PC-9 (cell line): ENCODE data around the gene WNT4. TPM values are rescaled to one million over a fixed set of nuclear protein-coding genes. Genes with fewer than 3 reads are reported as not detected.

Source experiments
- BruUV-seq: library from RNA; stranded (reverse); fragments of 400-500 nt; replicated peaks from 2 replicates; lab custom pipeline; 2021; lab: Mats Ljungman, UMichigan
- CTCF ChIA-PET: fragments of 300-600 bp; sonication (Branson Sonifier 250); formaldehyde crosslinking; loops from one replicate; lab custom pipeline; 2022; ENCODE audit warnings: antibody characterized with exemption; lab: Charles Lee
- POLR2A ChIA-PET: fragments of 300-600 bp; sonication (Branson Sonifier 250); formaldehyde crosslinking; loops from one replicate; lab custom pipeline; 2022; ENCODE audit warnings: antibody characterized with exemption; ENCODE audit not compliant: unreplicated experiment; lab: Charles Lee
- DNase-seq, 2 experiments: peaks; one replicate each; pipeline versions ENCODE4 v3.0.0 to v3.0.0-alpha.2; 2015 to 2022; ENCODE audit warnings: mixed read lengths in 1 of 2
- H2AFZ ChIP-seq: fragments of 200-600 bp; sonication (generic); 2 replicates; pipeline ENCODE4 v1.8.1; 2017; ENCODE audit warnings: antibody characterized with exemption
- H3F3A ChIP-seq: fragments of 200-600 bp; sonication (generic); 2 replicates; pipeline ENCODE4 v1.8.1; 2017; ENCODE audit warnings: antibody characterized with exemption, mild to moderate bottlenecking, low read depth; ENCODE audit not compliant: insufficient read depth
- H3K27ac ChIP-seq: fragments of 200-600 bp; sonication (generic); 2 replicates; pipeline ENCODE4 v1.6.1; 2016; ENCODE audit warnings: mixed run types
- H3K27me3 ChIP-seq: fragments of 200-600 bp; sonication (generic); 2 replicates; pipeline ENCODE4 v1.6.1; 2016; ENCODE audit warnings: low read depth, mixed run types; ENCODE audit not compliant: insufficient read depth
- H3K36me3 ChIP-seq: fragments of 200-600 bp; sonication (generic); 2 replicates; pipeline ENCODE4 v1.6.1; 2016; ENCODE audit warnings: low read depth, mixed run types
- H3K4me1 ChIP-seq: fragments of 200-600 bp; sonication (generic); replicated peaks from 2 replicates; pipeline ENCODE4 v1.6.1; 2016; ENCODE audit warnings: mixed run types; ENCODE audit not compliant: insufficient read depth
- H3K4me2 ChIP-seq: fragments of 200-600 bp; sonication (generic); 2 replicates; pipeline ENCODE4 v1.6.1; 2017; ENCODE audit warnings: mixed run types
- H3K4me3 ChIP-seq: fragments of 200-600 bp; sonication (generic); 2 replicates; pipeline ENCODE4 v1.6.1; 2016; ENCODE audit warnings: mixed run types
- H3K79me2 ChIP-seq: fragments of 200-600 bp; sonication (generic); 2 replicates; pipeline ENCODE4 v1.6.1; 2017; ENCODE audit warnings: low read depth, mixed run types
- H3K9me2 ChIP-seq: fragments of 200-600 bp; sonication (generic); 2 replicates; pipeline ENCODE4 v1.8.1; 2017; ENCODE audit warnings: mild to moderate bottlenecking; ENCODE audit not compliant: insufficient read depth
- H3K9me3 ChIP-seq: fragments of 200-600 bp; sonication (generic); 2 replicates; pipeline ENCODE4 v1.8.1; 2016; ENCODE audit warnings: low read depth; ENCODE audit not compliant: insufficient read depth
- H4K20me1 ChIP-seq: fragments of 200-600 bp; sonication (generic); 2 replicates; pipeline ENCODE4 v1.8.1; 2017; ENCODE audit not compliant: insufficient read depth
- CTCF ChIP-seq: fragments of 200-600 bp; sonication (generic); conservative IDR thresholded peaks from 2 replicates; pipeline ENCODE4 v1.6.1; 2017; ENCODE audit warnings: mixed run types, antibody characterized with exemption, mild to moderate bottlenecking, moderate library complexity
- EZH2 ChIP-seq: fragments of 200-600 bp; sonication (generic); IDR thresholded peaks from 2 replicates; pipeline ENCODE4 v1.8.0; 2017; ENCODE audit warnings: antibody characterized with exemption, low read depth
- intact Hi-C: fragments of 100-400 bp; cut with micrococcal nuclease; formaldehyde crosslinking; loops from one replicate; pipeline ENCODE4 v1.10.0; 2022; ENCODE audit not compliant: unreplicated experiment
- total RNA-seq: library from RNA; stranded (reverse); gene quantifications from 2 replicates; pipeline ENCODE4 v1.2.3, GENCODE V29; 2021

Gene WNT4
- total RNA-seq, 1 experiment from 2014 or later, result 0.83 TPM

GRCh38 chr1:22126531-22126930, 16.4 kb downstream of the WNT4 start:
- Histone ChIP-seq H3K4me3 (no peak overlapping the region), H3K9me3 (no peaks in the 10 kb centered on the region), H2AFZ (no peak overlapping the region), H3K4me1 (no peaks in the 10 kb centered on the region), H3F3A (no peaks in the 10 kb centered on the region), H3K4me2 (no peak overlapping the region), H3K79me2 (no peaks in the 10 kb centered on the region), H3K36me3 (no peaks in the 10 kb centered on the region), H3K9me2 (no peaks in the 10 kb centered on the region), H3K27me3 (no peaks in the 10 kb centered on the region), H4K20me1 (no peaks in the 10 kb centered on the region), H3K27ac (no peak overlapping the region)
- DNase-seq, result no peak
- CTCF ChIA-PET, result no interaction called here
- intact Hi-C loops, result no loop called here
- POLR2A ChIA-PET, result no interaction called here
- BruUV-seq, result no TSS peak
- TF ChIP-seq CTCF (no peak), EZH2 (no peak)

- Histone ChIP-seq H3K4me1 (no peaks in the 10 kb centered on the region), H3K79me2 (no peaks in the 10 kb centered on the region), H4K20me1 (no peaks in the 10 kb centered on the region), H3F3A (no peaks in the 10 kb centered on the region), H3K9me3 (no peaks in the 10 kb centered on the region), H3K27ac (no peak overlapping the region), H3K9me2 (no peaks in the 10 kb centered on the region), H3K36me3 (no peaks in the 10 kb centered on the region), H2AFZ (no peak overlapping the region), H3K4me2 (no peak overlapping the region), H3K4me3 (no peak overlapping the region), H3K27me3 (no peaks in the 10 kb centered on the region)
- no peak for DNase-seq
- CTCF ChIA-PET, result no interaction called here
- TF ChIP-seq EZH2 (no peak), CTCF (no peak)
- BruUV-seq, result no TSS peak
- intact Hi-C loops, result no loop called here
- POLR2A ChIA-PET, result no interaction called here
Observed at GRCh38 chr1:22124592-22125229, 18.2 kb downstream of the WNT4 start.

GRCh38 chr1:22123901-22124404, 18.9 kb downstream of the WNT4 start:
- Histone ChIP-seq H4K20me1 (no peaks in the 10 kb centered on the region), H3F3A (no peaks in the 10 kb centered on the region), H3K9me3 (no peaks in the 10 kb centered on the region), H3K36me3 (no peaks in the 10 kb centered on the region), H3K4me3 (no peak overlapping the region), H3K27ac (no peak overlapping the region), H2AFZ (no peak overlapping the region), H3K4me2 (no peak overlapping the region), H3K9me2 (no peaks in the 10 kb centered on the region), H3K4me1 (no peaks in the 10 kb centered on the region), H3K79me2 (no peaks in the 10 kb centered on the region), H3K27me3 (no peaks in the 10 kb centered on the region)
- no peak for TF ChIP-seq CTCF
- TF ChIP-seq EZH2, result no peak
- CTCF ChIA-PET, result interaction anchor here (0.6 to 0.7 kb wide), 2 partner anchors 157 to 292 kb away, joined by 3 to 6 read pairs; no protein-coding TSS in a partner anchor
- intact Hi-C loops, result no loop called here
- DNase-seq, result no peak
- POLR2A ChIA-PET, result no interaction called here
- BruUV-seq, result no TSS peak
